CD14-positive monocyte (primary cell): ENCODE measurements around the gene FADS3. TPM values are rescaled to one million over a fixed set of nuclear protein-coding genes. Genes with fewer than 3 reads are reported as not detected.
A peak's percentile ranks its signal among the peaks of the same experiment; 100 is the strongest.

ENCODE experiments used
- DNase-seq, 3 donors: peaks; one replicate each; pipeline ENCODE4 v3.0.0-alpha.2; 2011 to 2022
- H2AFZ ChIP-seq: 2 replicates; pipeline ENCODE4 v1.6.0; 2012; ENCODE audit warnings: mild to moderate bottlenecking, low read depth, low read length, inconsistent platforms; ENCODE audit not compliant: insufficient read depth, poor library complexity, severe bottlenecking
- H3K27ac ChIP-seq, 2 donors: 1 replicate in 1 of 2; 2 replicates in 1 of 2; pipeline ENCODE4 v1.5.1; 2012 to 2013; ENCODE audit warnings: low read length in 2 of 2, control low read depth in 1 of 2, inconsistent platforms in 1 of 2, low read depth in 1 of 2, mild to moderate bottlenecking in 1 of 2
- H3K27me3 ChIP-seq, 2 donors: one replicate each; pipeline versions ENCODE4 v1.6.0 to v1.6.1; 2011 to 2013; ENCODE audit warnings: low read length in 2 of 2; ENCODE audit not compliant: control insufficient read depth in 2 of 2, insufficient read depth in 2 of 2
- H3K36me3 ChIP-seq, 2 donors: replicated peaks in 1 of 2; 1 replicate in 1 of 2; 2 replicates in 1 of 2; pipeline versions ENCODE4 v1.5.1 to v1.6.1; 2012 to 2013; ENCODE audit warnings: low read length in 2 of 2, control low read depth in 1 of 2, inconsistent platforms in 1 of 2, mild to moderate bottlenecking in 1 of 2; ENCODE audit not compliant: insufficient read depth in 2 of 2, control insufficient read depth in 1 of 2
- H3K4me1 ChIP-seq, 2 donors: 1 replicate in 1 of 2; 2 replicates in 1 of 2; pipeline versions ENCODE4 v1.5.1 to v1.6.1; 2012 to 2013; ENCODE audit warnings: low read length in 2 of 2, control low read depth in 1 of 2, inconsistent platforms in 1 of 2, mild to moderate bottlenecking in 1 of 2, moderate library complexity in 1 of 2; ENCODE audit not compliant: insufficient read depth in 2 of 2, control insufficient read depth in 1 of 2
- H3K4me2 ChIP-seq: replicated peaks from 2 replicates; pipeline ENCODE3; 2012; ENCODE audit warnings: low read length, moderate library complexity, mild to moderate bottlenecking; ENCODE audit not compliant: poor library complexity, severe bottlenecking; ENCODE audit errors: extremely low read depth
- H3K4me3 ChIP-seq, 3 experiments: fragments of 200-600 bp in 1 of 3; sonication (generic) in 1 of 3; replicated peaks in 1 of 3; 1 replicate in 2 of 3; 2 replicates in 1 of 3; pipeline ENCODE4 v1.5.1; 2011 to 2013; ENCODE audit warnings: low read length in 3 of 3, mild to moderate bottlenecking in 3 of 3, control low read depth in 2 of 3, low read depth in 2 of 3, inconsistent platforms in 1 of 3, moderate library complexity in 1 of 3
- H3K79me2 ChIP-seq: 2 replicates; pipeline ENCODE4 v1.6.0; 2012; ENCODE audit warnings: mild to moderate bottlenecking, control low read depth, inconsistent platforms, low read length, moderate library complexity; ENCODE audit not compliant: insufficient read depth
- H3K9ac ChIP-seq: 2 replicates; pipeline ENCODE4 v1.6.0; 2017; ENCODE audit warnings: low read length, mild to moderate bottlenecking; ENCODE audit not compliant: insufficient read depth, poor library complexity, severe bottlenecking
- H3K9me3 ChIP-seq, 2 donors: replicated peaks in 1 of 2; 1 replicate in 1 of 2; 2 replicates in 1 of 2; pipeline versions ENCODE4 v1.5.1 to v1.6.1; 2012 to 2013; ENCODE audit warnings: low read length in 2 of 2, control low read depth in 1 of 2; ENCODE audit not compliant: control insufficient read depth in 1 of 2, insufficient read depth in 1 of 2
- H4K20me1 ChIP-seq: 2 replicates; pipeline ENCODE4 v1.6.0; 2012; ENCODE audit warnings: mild to moderate bottlenecking, low read length, control low read depth, moderate library complexity; ENCODE audit not compliant: insufficient read depth
- H3K27ac Mint-ChIP-seq, 7 donors: one replicate each; pipeline ENCODE4 v1.8.0; 2020; ENCODE audit warnings: mild to moderate bottlenecking in 7 of 7, mixed read lengths in 7 of 7, moderate library complexity in 6 of 7, inconsistent platforms in 2 of 7
- H3K27me3 Mint-ChIP-seq, 3 donors: one replicate each; pipeline ENCODE4 v1.8.0; 2021 to 2022; ENCODE audit warnings: low read depth in 3 of 3, mild to moderate bottlenecking in 3 of 3, mixed read lengths in 3 of 3, moderate library complexity in 3 of 3, inconsistent platforms in 1 of 3
- H3K36me3 Mint-ChIP-seq, 2 donors: one replicate each; pipeline ENCODE4 v1.8.0; 2020; ENCODE audit warnings: mixed read lengths in 2 of 2, inconsistent platforms in 1 of 2, mild to moderate bottlenecking in 1 of 2
- H3K4me1 Mint-ChIP-seq: one replicate; pipeline ENCODE4 v1.8.0; 2020; ENCODE audit warnings: mild to moderate bottlenecking, mixed read lengths
- H3K4me3 Mint-ChIP-seq, 2 donors: one replicate each; pipeline ENCODE4 v1.8.0; 2020; ENCODE audit warnings: mild to moderate bottlenecking in 2 of 2, mixed read lengths in 2 of 2, moderate library complexity in 1 of 2
- H3K9me3 Mint-ChIP-seq, 7 donors: one replicate each; pipeline ENCODE4 v1.8.0; 2020 to 2022; ENCODE audit warnings: mixed read lengths in 7 of 7, mild to moderate bottlenecking in 6 of 7, moderate library complexity in 6 of 7, inconsistent platforms in 2 of 7
- CTCF ChIP-seq: fragments of 200-600 bp; IDR thresholded peaks from one replicate; pipeline ENCODE4 v1.8.0; 2022; ENCODE audit warnings: antibody characterized with exemption, mild to moderate bottlenecking
- WGBS: methylation state at CpG from one replicate; pipeline ENCODE4 v1.1.5; 2013; ENCODE audit warnings: missing lambda C conversion rate; ENCODE audit not compliant: insufficient coverage; 5-methylcytosine and 5-hydroxymethylcytosine counted together
- intact Hi-C, 2 donors: fragments of 100-400 bp; cut with micrococcal nuclease; formaldehyde crosslinking; loops; one replicate each; pipeline versions ENCODE4 v1.15.0 to v1.15.1; 2023
- polyA plus RNA-seq, 3 donors: library from polyadenylated mRNA; depleted of rRNA in 1 of 3; unstranded in 2 of 3; stranded (reverse) in 1 of 3; fragments of 300-500 nt in 2 of 3; fragments of >200 nt in 1 of 3; fragmentation: Illumina TruSeq in 2 of 3; gene quantifications; 1 replicate in 2 of 3; 2 replicates in 1 of 3; pipeline ENCODE4 v1.2.3, GENCODE V29; 2012 to 2021

Gene FADS3
- polyA plus RNA-seq, 3 donors, result 2.5 to 6.8 (median 5.8) TPM

GRCh38 chr11:61862714-61863547, 28.4 kb downstream of the FADS3 start:
- Mint-ChIP-seq H3K4me3 (no peak overlapping the region), H3K36me3 (peaks cover 21 to 75% of the 10 kb centered on the region in 2 donors), H3K9me3 (no peaks in the 10 kb centered on the region), H3K27me3 (peaks cover 0 to 2% (median 0%) of the 10 kb centered on the region in 3 donors), H3K27ac (peak overlapping the region in 2 of 7 donors; percentile 50 to 63), H3K4me1 (no peaks in the 10 kb centered on the region)
- H3K9me3 ChIP-seq, result no peaks in the 10 kb centered on the region
- peaks cover 4 to 24% of the 10 kb centered on the region in 2 donors for H3K36me3 ChIP-seq
- no peak overlapping the region for H3K9ac ChIP-seq
- DNase-seq, result no peak
- no peaks in the 10 kb centered on the region for H3K79me2 ChIP-seq
- H2AFZ ChIP-seq, result no peak overlapping the region
- no peak for TF ChIP-seq CTCF
- 94% methylated on average over 15 of the region's 18 CpGs for WGBS
- no peak overlapping the region for H3K4me2 ChIP-seq
- no peaks in the 10 kb centered on the region for H4K20me1 ChIP-seq
- H3K4me3 ChIP-seq, result no peak overlapping the region
- H3K4me1 ChIP-seq, result no peaks in the 10 kb centered on the region
- H3K27ac ChIP-seq, result no peak overlapping the region
- no peaks in the 10 kb centered on the region for H3K27me3 ChIP-seq
- intact Hi-C loops, result no loop called here

- H3K9me3 Mint-ChIP-seq, result no peaks in the 10 kb centered on the region
- no peak overlapping the region for H3K4me3 ChIP-seq
- H2AFZ ChIP-seq, result no peak overlapping the region
- H3K36me3 ChIP-seq, result peaks cover 7 to 24% of the 10 kb centered on the region in 2 donors
- no peaks in the 10 kb centered on the region for H3K27me3 ChIP-seq
- peaks cover 21 to 83% of the 10 kb centered on the region in 2 donors for H3K36me3 Mint-ChIP-seq
- intact Hi-C loops, result no loop called here
- WGBS, result 95% methylated on average over 7 of the region's 9 CpGs
- no peaks in the 10 kb centered on the region for H4K20me1 ChIP-seq
- TF ChIP-seq CTCF, result no peak
- no peak overlapping the region for H3K4me2 ChIP-seq
- H3K9ac ChIP-seq, result no peak overlapping the region
- no peaks in the 10 kb centered on the region for H3K4me1 ChIP-seq
- H3K27ac Mint-ChIP-seq, result no peak overlapping the region
- peaks cover 0 to 2% (median 0%) of the 10 kb centered on the region in 3 donors for H3K27me3 Mint-ChIP-seq
- no peak for DNase-seq
- no peaks in the 10 kb centered on the region for H3K4me1 Mint-ChIP-seq
- H3K27ac ChIP-seq, result no peak overlapping the region
- no peaks in the 10 kb centered on the region for H3K9me3 ChIP-seq
- no peak overlapping the region for H3K4me3 Mint-ChIP-seq
- H3K79me2 ChIP-seq, result no peaks in the 10 kb centered on the region
Measured at GRCh38 chr11:61861634-61862033, 29.7 kb downstream of the FADS3 start.
